Tibial nerve (tissue), 3 donors: ENCODE measurements around the gene BHLHA9.

Experiments used
- POLR2A ChIP-seq, 2 donors: fragments of 450-650 bp; IDR thresholded peaks; one replicate each; pipeline ENCODE4 v1.6.1; 2017; ENCODE audit warnings: antibody characterized with exemption in 2 of 2, mild to moderate bottlenecking in 2 of 2, moderate library complexity in 2 of 2
- TF ChIP-seq, protein P1 (sequence below), 5 experiments: fragments of 200-600 bp in 3 of 5; fragments of 450-650 bp in 2 of 5; sonication (generic) in 3 of 5; IDR thresholded peaks; one replicate each; pipeline ENCODE4 v1.5.1; 2016 to 2019; ENCODE audit warnings: antibody characterized with exemption in 5 of 5, mild to moderate bottlenecking in 3 of 5, moderate library complexity in 2 of 5

DNA sequence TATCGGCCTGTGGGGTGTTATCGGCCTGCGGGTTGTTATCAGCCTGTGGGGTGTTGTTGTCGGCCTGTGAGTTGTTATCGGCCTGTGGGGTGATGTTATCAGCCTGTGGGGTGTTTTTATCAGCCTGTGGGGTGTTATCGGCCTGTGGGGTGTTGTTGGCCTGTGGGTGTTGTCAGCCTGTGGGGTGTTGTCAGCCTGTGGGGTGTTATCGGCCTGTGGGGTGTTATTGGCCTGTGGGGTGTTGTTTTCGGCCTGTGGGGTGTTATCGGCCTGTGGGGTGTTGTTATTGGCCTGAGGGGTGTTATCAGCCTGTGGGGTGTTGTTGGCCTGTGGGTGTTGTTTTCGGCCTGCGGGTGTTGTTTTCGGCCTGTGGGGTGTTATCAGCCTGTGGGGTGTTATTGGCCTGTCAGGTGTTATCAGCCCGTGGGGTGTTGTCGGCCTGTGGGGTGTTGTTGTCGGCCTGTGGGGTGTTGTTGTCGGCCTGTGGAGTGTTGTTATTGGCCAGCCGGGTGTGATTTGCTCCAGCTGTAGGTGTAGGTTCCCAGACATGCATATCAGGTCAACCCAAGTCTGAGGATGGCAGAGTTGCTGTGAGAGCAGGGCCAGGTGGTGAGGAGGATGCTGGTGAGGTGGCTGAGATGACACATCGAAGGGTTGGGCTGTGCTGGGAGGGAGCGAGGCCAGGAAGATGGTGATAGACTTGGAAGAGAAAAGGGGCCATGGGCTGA is 16.3 kb downstream of the BHLHA9 start:
- TF ChIP-seq, protein P1, sequence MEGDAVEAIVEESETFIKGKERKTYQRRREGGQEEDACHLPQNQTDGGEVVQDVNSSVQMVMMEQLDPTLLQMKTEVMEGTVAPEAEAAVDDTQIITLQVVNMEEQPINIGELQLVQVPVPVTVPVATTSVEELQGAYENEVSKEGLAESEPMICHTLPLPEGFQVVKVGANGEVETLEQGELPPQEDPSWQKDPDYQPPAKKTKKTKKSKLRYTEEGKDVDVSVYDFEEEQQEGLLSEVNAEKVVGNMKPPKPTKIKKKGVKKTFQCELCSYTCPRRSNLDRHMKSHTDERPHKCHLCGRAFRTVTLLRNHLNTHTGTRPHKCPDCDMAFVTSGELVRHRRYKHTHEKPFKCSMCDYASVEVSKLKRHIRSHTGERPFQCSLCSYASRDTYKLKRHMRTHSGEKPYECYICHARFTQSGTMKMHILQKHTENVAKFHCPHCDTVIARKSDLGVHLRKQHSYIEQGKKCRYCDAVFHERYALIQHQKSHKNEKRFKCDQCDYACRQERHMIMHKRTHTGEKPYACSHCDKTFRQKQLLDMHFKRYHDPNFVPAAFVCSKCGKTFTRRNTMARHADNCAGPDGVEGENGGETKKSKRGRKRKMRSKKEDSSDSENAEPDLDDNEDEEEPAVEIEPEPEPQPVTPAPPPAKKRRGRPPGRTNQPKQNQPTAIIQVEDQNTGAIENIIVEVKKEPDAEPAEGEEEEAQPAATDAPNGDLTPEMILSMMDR (IDR thresholded peaks at IDR 0.05): no peak
- no peak for TF ChIP-seq POLR2A (IDR thresholded peaks at IDR 0.05)
